Cardiac septum (tissue), 1 donor: ENCODE results near the gene FAM184A. TPM values are rescaled to one million over a fixed set of nuclear protein-coding genes. Genes with fewer than 3 reads are reported as not detected.

ENCODE experiments used
- DNase-seq: peaks from one replicate; pipeline ENCODE4 v3.0.0-alpha.2; 2020; ENCODE audit warnings: low spot score
- intact Hi-C: fragments of 100-400 bp; cut with DNase I; formaldehyde crosslinking; loops from one replicate; pipeline ENCODE4 v1.14.0; 2022
- total RNA-seq: library from RNA; stranded (reverse); fragmentation: NEBNext Ultra II Directional; extraction: Animal tissue kit (Norgen Biotek cat#: 25700); gene quantifications from one replicate; pipeline ENCODE4 v1.2.1, GENCODE V29; 2021
- donor health status: DM: no; HTN: no; CAD: no.

Gene FAM184A
- total RNA-seq, 1 donor from 2014 or later, result 0.40 TPM

DNA sequence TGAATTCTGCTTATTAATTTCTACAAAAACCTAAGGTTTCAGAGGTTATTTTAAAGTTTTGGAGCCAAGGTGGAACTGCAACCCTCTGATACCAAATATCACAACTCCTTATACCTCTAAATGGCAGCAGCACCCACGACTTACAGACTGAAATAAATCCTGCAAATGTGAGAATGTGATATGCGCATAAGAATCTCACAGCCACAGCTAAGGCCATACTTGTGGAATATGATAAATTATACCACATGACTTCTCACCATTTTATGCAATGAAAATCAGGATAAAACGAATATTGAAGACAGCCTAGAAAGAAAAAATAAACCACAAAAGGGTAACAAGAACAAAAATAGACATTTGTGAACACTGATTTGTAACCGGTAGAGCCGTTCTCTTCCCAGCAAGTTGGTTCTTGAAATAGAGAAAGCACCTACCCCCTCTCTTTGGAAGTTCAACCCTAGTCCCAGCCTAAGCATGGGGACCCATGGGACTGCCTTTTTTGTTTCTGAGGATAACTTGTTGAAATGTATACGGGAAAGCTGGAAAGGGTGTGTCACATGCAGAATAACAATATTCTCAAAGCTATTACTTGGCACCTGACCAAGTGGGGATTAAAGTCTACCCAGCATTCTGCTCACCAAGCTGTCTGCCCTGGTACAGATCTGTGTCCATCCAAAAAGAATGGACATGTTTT lies 96.4 kb downstream of the FAM184A start:
- intact Hi-C loops, result no loop called here
- no peak for DNase-seq

DNA sequence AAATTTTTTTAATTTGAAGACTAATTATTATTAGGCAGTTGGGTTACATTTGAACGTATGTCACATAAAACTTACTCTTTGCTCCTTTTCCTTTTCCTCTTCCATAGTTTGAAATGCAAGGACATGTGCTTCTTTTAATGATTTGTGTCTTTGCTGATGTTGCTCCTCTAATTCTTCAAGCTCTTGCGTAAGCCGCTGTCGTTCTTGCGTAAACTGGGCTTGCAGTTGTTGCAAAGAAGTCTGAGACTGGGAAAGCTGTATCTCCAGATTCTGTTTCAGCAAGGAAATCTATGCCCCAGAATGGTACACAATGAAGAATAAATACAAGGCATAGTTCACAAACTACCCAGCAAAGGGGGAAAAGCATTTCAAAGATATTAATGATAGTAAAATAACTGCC lies 98.4 kb downstream of the FAM184A start:
- intact Hi-C loops, result no loop called here
- no peak for DNase-seq

DNA sequence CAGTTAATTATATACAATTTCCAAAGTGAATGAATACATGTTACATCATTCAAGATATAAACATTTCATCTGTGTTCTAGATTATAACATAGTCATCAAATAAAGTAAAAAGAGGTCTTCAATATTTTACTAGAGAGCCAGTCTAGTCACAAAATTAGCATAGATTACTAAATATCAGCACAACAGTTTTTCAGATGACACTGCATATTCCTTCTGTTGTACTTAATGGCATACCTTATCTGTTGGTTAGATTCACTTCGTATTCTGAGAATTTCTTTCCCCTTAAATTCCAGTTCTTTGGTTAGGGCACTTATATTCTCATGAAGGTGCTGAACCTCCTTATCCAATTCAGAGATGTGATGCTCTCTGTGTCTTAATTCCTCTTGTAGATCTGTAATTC lies 103.7 kb downstream of the FAM184A start:
- DNase-seq, result no peak
- intact Hi-C loops, result no loop called here

DNA sequence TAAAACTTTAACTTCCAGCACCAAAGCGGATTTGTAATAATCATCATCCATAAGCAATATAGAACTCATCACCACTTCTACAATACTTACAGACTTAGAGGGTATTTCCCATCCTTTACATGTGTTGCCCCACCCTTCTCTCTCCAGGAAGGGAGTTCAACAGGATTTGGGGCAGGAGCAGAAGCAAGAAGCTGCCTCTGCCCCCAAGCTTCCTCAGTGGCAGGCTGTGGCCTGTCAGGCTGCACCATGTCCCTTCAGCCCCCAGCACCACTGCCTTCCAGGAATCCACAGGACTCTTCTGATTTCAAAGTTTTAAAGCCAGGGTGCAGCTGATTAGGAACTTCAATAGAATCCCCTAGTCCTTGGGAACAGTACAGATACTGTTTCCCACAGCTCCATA lies 106.8 kb downstream of the FAM184A start:
- no peak for DNase-seq
- intact Hi-C loops, result no loop called here

DNA sequence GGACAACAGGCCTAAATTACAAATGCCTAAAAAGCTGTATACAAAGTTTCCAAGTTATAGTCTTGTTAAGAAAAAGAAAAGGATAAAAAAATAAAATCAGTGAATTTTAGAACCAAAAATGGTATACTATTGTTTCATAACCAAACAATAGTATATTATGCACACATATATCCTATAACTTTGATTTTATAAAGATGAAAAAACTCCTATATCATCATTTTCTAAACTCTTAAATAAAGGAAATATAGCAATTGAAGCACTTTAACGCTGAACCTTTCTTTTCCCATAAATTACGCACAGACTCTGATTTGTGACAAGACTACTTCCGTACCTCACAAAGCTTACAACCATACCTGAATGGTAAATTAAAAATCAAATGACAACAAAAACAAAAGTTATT lies 107.6 kb downstream of the FAM184A start:
- intact Hi-C loops, result no loop called here
- no peak for DNase-seq

DNA sequence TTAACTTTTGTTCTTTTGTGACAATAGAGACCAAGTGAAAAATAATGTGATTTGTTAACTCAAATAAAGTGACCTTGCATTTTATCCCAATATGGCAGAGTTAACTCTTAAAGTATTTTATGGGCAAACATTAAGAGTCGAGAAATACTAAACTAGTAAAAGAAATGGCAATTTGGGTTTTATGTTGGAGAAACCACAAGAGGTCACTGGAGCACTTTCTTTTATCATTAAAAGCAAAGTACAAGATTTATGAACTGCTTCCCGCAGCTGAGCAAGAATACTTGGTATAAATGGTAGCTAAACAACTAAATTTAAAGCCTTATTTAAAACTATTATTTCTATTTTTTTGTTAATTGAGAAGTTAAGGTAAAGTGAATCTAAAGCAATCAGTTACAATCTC lies 110.0 kb downstream of the FAM184A start:
- intact Hi-C loops, result loop anchor here (5.0 kb wide), 1 partner anchor 144 kb away; no protein-coding TSS in a partner anchor
- no peak for DNase-seq

DNA sequence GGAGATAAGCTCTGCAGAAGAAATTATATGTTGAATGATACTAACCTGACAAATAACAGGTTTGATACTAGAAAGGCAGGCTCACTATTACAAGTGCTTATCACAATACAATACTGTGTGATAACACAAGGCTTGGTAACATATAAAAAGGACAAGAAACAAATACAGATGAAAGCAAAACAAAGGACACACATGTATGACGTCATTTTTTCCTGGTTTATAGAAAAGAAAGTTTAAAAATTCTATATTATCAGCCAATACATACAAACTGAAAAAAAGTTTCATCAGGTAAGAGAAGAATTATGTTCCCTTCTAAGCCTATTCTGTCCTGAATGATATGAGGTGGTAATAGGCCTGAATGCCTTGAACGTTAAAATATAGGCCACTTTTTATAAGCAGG lies 111.2 kb downstream of the FAM184A start:
- no peak for DNase-seq
- intact Hi-C loops, result loop anchor here (5.0 kb wide), 1 partner anchor 145 kb away; no protein-coding TSS in a partner anchor

DNA sequence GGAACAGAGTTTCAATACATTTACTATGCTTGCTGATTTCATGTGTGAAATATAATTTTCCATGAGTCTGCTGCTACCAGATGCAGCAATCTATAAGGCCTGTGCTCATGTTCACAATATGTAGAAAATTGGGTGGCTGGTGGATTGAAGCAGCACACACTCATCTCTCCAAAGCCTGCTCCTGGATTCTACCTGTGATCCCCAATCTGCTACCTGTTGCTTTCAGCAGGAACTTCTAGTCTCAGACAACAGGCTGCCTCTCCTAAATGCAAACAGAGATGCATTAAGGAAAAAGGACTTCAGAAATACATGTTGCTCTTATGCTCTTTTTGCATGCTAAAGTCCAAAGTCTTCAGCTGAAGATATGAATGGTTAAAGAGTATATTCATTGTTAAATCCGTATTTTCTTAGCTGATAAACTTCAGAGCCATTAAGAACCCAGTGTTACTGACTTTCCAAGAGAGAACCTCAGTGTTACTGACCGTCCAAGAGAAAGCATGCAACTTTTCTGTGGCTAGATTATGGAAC lies 112.6 kb downstream of the FAM184A start:
- DNase-seq, result no peak
- intact Hi-C loops, result loop anchor here (5.0 kb wide), 1 partner anchor 146 kb away; no protein-coding TSS in a partner anchor

DNA sequence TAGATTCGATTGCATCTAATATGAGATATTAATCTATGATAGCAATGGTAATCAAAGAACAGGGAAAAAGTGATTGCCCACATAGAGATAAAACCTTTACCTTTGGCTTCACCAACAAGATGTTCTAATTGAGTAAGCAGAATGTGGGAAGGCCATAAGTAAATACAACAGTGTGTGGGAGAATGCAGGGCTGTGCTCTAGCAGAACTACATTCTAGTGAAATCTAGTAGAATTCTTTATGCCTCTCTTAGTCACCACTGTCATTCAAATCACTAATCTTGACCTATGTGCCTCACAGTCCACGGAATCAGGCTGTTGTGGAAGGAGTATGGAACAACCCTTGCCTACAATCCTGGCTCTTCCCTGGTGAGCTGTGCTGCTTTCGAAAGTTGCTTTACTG lies 113.1 kb downstream of the FAM184A start:
- no peak for DNase-seq
- intact Hi-C loops, result loop anchor here (5.0 kb wide), 1 partner anchor 147 kb away; no protein-coding TSS in a partner anchor

DNA sequence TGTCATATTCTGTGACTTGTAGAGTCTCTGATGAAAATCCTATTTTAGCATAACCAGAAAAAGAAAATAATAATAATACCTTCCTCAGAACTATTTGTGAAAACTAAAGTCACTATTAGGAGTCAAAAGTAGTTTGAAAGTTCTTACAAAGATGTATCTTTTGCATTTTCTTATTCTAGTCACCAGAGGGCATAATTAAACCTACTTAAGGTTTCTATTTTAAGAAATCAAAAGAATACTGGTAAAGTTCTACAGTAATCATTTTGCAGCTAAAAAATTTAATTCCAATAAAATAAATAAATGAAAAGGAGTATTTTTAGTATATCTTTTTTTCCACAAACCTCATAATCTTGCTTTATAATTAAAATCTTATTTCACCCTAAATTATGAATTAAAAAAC lies 115.5 kb downstream of the FAM184A start:
- intact Hi-C loops, result no loop called here
- DNase-seq, result no peak

DNA sequence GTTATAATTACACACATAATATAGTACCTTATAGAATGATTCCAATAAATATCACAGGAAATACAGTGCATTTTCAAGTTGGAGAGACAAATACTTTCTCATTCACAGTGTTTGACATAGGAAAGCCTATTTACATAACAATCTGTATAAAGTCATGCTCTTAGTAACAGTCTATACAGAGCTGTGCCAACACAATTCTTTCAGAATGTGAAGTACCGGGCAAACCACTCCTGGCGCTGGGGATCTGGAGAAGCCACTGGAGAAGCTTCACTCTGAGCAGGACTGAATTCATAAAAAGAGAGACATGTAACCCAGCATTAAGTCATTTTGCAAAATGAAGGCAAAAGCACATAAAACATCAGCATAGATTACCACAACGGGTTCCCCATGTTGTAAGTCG lies 118.6 kb downstream of the FAM184A start:
- intact Hi-C loops, result no loop called here
- DNase-seq, result no peak

DNA sequence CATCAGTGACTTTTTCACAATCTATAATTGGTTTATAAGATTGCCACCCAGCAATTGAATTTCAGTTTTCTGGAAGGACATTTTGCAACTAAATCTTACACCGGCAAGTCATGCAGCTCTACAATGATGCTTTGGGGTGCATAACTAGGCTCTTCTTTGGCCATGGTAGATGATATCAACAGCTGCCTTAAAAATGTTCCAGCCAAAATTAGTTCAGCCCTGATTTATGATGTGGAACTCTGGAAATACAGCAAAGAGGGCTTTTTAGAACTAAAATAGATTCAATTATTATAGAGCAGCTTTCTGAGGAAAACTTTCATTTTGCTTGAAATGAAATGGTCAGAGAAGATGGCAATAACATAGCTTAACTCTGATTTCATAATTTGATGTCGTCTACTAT lies 125.1 kb downstream of the FAM184A start:
- intact Hi-C loops, result no loop called here
- no peak for DNase-seq

DNA sequence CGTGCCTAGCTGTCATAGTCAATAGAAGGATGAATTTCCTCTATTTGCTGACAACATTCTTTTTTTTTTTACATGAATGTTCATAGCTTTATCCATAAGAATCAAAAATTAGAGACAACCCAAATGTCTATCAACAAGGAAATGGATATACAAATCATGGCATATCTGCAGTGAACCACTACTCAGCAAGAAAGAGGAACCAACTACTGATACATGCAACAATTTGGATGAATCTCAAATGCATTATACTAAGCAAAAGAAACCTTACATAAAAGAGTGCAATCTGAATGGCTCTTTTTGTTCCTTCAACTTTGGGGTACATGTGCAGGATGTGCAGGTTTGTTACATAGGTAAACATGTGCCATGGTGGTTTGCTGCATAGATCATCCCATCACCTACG lies 125.8 kb downstream of the FAM184A start:
- DNase-seq, result no peak
- intact Hi-C loops, result no loop called here

DNA sequence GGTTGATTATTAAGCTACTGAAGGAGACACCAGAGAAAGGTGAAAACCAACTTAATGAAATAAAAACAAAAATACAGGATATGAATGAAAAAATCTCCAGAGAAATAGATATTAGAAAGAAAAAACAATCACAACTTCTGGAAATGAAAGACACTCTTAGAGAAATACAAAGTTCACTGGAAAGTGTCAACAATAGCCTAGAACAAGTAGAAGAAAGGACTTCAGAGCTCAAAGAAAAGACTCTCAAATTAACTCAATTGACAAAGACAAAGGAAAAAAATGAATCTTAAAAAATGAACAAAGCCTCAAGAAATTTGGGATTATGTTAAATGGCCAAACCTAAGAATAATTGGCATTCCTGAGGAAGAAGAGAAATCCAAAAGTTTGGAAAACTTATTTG lies 133.2 kb downstream of the FAM184A start:
- intact Hi-C loops, result no loop called here
- DNase-seq, result no peak

DNA sequence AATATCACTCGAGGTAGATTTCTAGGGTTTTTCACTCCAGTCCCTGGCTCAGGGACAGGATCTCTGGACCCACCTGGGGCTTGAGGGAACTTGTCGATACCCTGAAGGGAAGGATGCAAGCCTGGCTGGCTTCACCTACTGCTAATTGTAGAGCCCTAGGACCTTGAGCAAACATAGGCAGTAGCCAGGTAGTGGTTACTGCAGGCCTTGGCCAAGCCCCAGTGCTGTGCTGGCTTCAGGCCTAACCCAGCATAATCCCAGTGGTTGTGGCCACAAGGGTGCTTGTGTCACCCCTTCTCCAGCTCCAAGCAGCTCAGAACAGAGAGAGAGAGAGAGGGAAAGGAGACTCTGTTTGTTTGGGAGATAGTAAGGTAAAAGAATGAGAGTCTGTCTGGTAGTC lies 137.7 kb downstream of the FAM184A start:
- no peak for DNase-seq
- intact Hi-C loops, result no loop called here

DNA sequence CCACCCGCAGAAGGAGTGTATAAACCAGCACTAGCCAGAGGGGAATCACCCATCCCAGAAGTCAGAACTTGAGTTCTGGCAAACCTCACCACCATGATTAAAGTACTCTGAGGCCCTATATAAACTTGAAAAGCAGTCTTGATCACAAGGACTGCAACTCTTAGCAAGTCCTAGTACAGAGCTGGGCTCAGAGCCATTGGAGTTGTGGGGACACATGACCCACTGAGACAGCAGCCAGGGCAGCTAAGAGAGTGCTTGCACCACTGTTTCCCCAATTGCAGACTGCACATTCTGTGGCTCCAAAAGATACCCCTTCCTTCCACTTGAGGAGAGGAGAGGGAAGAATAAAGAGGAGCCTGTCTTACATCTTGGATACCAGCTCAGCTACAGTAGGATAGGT lies 138.8 kb downstream of the FAM184A start:
- intact Hi-C loops, result no loop called here
- no peak for DNase-seq

DNA sequence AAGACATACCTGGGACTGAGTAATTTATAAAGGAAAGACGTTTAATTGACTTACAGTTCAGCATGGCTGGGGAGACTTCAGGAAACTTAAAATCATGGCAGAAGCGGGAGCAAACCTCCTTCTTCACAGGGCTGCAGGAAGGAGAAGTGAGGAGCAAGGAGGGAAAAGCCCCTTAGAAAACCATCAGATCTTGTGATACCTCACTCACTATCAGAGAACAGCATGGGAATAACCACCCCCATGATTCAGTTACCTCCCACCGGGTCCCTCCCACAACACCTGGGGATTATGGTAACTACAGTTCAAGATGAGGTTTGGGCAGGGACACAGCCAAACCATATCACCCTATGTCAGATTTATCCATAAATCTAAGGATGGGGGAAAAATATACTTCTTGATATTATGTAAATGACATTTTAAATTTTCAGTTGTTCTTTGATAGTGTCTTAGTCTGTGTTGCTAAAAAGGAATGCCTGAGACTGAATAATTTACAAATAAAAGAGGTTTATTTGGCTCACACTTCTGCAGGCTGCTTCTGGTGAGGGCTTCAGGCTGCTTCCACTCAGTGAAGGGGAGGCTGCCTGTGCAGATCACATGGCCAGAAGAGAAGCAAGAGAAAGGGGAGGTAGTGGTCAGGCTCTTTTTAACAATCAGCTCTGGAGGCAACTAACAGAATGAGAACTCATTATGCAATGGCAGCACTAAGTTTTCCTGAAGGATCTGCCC lies 142.3 kb downstream of the FAM184A start:
- intact Hi-C loops, result no loop called here
- no peak for DNase-seq

DNA sequence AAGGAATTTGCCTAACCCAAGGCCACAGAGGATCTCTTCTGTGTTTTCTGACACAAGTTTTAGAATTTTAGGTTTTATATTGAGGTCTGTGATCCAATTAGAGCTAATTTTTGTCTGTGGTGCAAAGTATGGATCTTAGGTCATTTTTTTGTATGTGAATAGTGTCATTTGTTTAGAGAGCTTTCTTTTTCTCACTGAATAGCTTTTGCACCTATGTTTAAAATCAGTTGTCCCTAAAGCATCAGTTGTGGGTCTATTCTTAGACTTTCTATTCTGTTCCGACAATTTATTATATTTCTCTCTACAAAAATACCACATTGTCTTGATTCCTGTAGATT lies 143.2 kb downstream of the FAM184A start:
- no peak for DNase-seq
- intact Hi-C loops, result no loop called here

DNA sequence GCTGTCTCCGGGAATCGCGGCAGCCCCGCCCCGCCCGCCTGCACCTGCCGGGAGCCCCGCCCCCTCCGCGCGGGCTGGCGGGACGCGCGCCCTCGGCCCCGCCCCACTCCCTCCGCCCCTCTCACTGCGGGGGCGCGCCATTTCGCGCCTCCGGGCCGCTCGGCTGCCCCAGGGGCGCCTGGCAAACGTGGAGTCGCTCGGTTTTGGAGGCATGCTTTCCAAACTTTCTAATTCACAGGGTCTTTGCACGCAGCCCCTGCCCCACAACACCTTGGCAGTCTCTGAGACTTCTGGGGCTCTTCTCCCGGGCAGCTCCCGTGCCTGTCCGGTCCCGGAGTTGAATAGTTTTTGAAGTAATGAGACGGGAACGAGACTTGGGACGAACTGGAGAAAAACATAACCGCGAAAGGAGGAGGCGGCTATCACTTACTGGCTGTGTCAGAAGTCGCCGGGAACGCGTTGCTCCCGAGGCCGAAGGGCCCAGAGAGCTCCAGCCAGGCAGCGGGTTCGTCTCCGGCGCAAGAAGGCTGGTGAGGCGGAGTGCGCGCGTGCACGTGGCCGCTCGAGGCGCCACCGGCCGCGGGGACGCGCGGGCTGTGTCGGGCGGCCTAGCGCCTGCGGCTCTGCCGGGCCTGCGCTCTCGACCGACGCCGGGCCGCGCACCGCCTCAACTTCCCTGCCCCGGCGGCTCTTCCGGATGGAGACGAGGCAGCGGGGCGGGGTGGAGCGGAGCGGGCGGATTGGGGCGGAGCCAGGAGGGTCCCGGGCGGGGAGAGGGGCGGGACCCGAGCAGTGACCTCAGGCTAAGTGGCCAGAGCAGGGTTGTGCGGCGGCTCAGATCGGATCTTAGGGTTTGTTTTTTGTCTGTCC lies 143.8 kb downstream of the FAM184A start, which contains the start of gene MCM9:
TSS of gene MCM9 (minus strand) at position 699 of the 870 bp plus-strand sequence. CDS start 3,436 bp downstream, outside the sequence.
- intact Hi-C loops, result loop anchor here (1.0 kb wide), 1 partner anchor 41 kb away; no protein-coding TSS in a partner anchor
- DNase-seq, result peak; percentile 96
